HEK293 (cell line): ENCODE data around the gene MAPKAP1.

Experiments used
- CTCF ChIP-seq: fragments of 450-650 bp; formaldehyde crosslinking; IDR thresholded peaks from 2 replicates; pipeline ENCODE4 v1.5.1; 2016; ENCODE audit warnings: missing biosample characterization, missing genetic modification characterization
- FEZF1 ChIP-seq: fragments of 450-650 bp; formaldehyde crosslinking; IDR thresholded peaks from 2 replicates; pipeline ENCODE4 v1.5.1; 2016; ENCODE audit warnings: missing biosample characterization, missing genetic modification characterization
- GLI2 ChIP-seq: fragments of 450-650 bp; formaldehyde crosslinking; IDR thresholded peaks from 2 replicates; pipeline ENCODE4; 2017; ENCODE audit warnings: missing biosample characterization, missing genetic modification characterization, low read depth, borderline replicate concordance
- PRDM10 ChIP-seq: fragments of 450-650 bp; formaldehyde crosslinking; IDR thresholded peaks from 2 replicates; pipeline ENCODE4 v1.5.1; 2016; ENCODE audit warnings: missing biosample characterization, missing genetic modification characterization
- RBAK ChIP-seq: fragments of 450-650 bp; formaldehyde crosslinking; IDR thresholded peaks from 2 replicates; pipeline ENCODE4 v1.5.1; 2016; ENCODE audit warnings: missing biosample characterization, missing genetic modification characterization
- TCF7L2 ChIP-seq: IDR thresholded peaks from 2 replicates; pipeline ENCODE4 v1.6.1; 2011; ENCODE audit warnings: low read depth, mild to moderate bottlenecking, inconsistent platforms, low read length, moderate library complexity, borderline replicate concordance
- ZBTB11 ChIP-seq: fragments of 450-650 bp; formaldehyde crosslinking; conservative IDR thresholded peaks from 2 replicates; pipeline ENCODE4 v1.5.1; 2016; ENCODE audit warnings: low read depth, missing biosample characterization, missing genetic modification characterization
- ZBTB49 ChIP-seq: fragments of 450-650 bp; formaldehyde crosslinking; IDR thresholded peaks from 2 replicates; pipeline ENCODE4 v1.5.1; 2016; ENCODE audit warnings: missing biosample characterization, missing genetic modification characterization, low read depth
- ZNF121 ChIP-seq: fragments of 450-650 bp; formaldehyde crosslinking; IDR thresholded peaks from 2 replicates; pipeline ENCODE4 v1.5.1; 2016; ENCODE audit warnings: missing biosample characterization, missing genetic modification characterization
- ZNF175 ChIP-seq: fragments of 450-650 bp; formaldehyde crosslinking; IDR thresholded peaks from 2 replicates; pipeline ENCODE4 v1.5.1; 2016; ENCODE audit warnings: missing biosample characterization, missing genetic modification characterization
- ZNF18 ChIP-seq: fragments of 450-650 bp; formaldehyde crosslinking; IDR thresholded peaks from 2 replicates; pipeline ENCODE4 v1.5.1; 2016; ENCODE audit warnings: missing biosample characterization, missing genetic modification characterization
- ZNF341 ChIP-seq: fragments of 450-650 bp; formaldehyde crosslinking; IDR thresholded peaks from 2 replicates; pipeline ENCODE4; 2016; ENCODE audit warnings: low read depth, missing biosample characterization, missing genetic modification characterization
- ZNF37A ChIP-seq: fragments of 450-650 bp; IDR thresholded peaks from 2 replicates; pipeline ENCODE4 v1.5.1; 2018; ENCODE audit warnings: missing biosample characterization, missing genetic modification characterization
- ZNF416 ChIP-seq: fragments of 450-650 bp; formaldehyde crosslinking; IDR thresholded peaks from 2 replicates; pipeline ENCODE4 v1.5.1; 2016; ENCODE audit warnings: missing biosample characterization, missing genetic modification characterization
- ZNF423 ChIP-seq: fragments of 450-650 bp; formaldehyde crosslinking; IDR thresholded peaks from 2 replicates; pipeline ENCODE4 v1.5.1; 2016; ENCODE audit warnings: missing biosample characterization, missing genetic modification characterization
- ZNF513 ChIP-seq: fragments of 450-650 bp; IDR thresholded peaks from 2 replicates; pipeline ENCODE4 v1.5.1; 2018; ENCODE audit warnings: missing biosample characterization, missing genetic modification characterization
- ZNF529 ChIP-seq: fragments of 450-650 bp; formaldehyde crosslinking; IDR thresholded peaks from 2 replicates; pipeline ENCODE4 v1.5.1; 2017; ENCODE audit warnings: missing genetic modification characterization, missing biosample characterization; ENCODE audit not compliant: insufficient replicate concordance
- ZNF600 ChIP-seq: fragments of 450-650 bp; formaldehyde crosslinking; IDR thresholded peaks from 2 replicates; pipeline ENCODE4 v1.5.1; 2016; ENCODE audit warnings: missing biosample characterization, missing genetic modification characterization
- ZNF654 ChIP-seq: fragments of 450-650 bp; formaldehyde crosslinking; IDR thresholded peaks from 2 replicates; pipeline ENCODE4 v1.5.1; 2016; ENCODE audit warnings: low read depth, missing biosample characterization, missing genetic modification characterization
- ZNF777 ChIP-seq: fragments of 450-650 bp; formaldehyde crosslinking; IDR thresholded peaks from 2 replicates; pipeline ENCODE4 v1.5.1; 2017; ENCODE audit warnings: missing biosample characterization, missing genetic modification characterization, borderline replicate concordance
- ZSCAN16 ChIP-seq: fragments of 450-650 bp; formaldehyde crosslinking; IDR thresholded peaks from 2 replicates; pipeline ENCODE4 v1.5.1; 2016; ENCODE audit warnings: missing biosample characterization, missing genetic modification characterization
- ZSCAN4 ChIP-seq: fragments of 450-650 bp; formaldehyde crosslinking; IDR thresholded peaks from 2 replicates; pipeline ENCODE4 v1.5.1; 2017; ENCODE audit warnings: missing biosample characterization, missing genetic modification characterization

The MAPKAP1 gene

GRCh38 chr9:125407974-125408900 lies 298.8 kb downstream of the MAPKAP1 start (continued):
- peak; percentile 2; the same call in 1 of the 2 replicates for TF ChIP-seq ZNF341
- no peak for TF ChIP-seq RBAK (tag by site-specific recombination)
- TF ChIP-seq ZNF37A (tag by site-specific recombination): no peak; the same call in 1 of the 2 replicates
- no peak for TF ChIP-seq ZNF175 (tag by site-specific recombination)
- TF ChIP-seq ZSCAN4: no peak
- peak; percentile 43; the same call in 1 of the 2 replicates for TF ChIP-seq ZNF777 (tag by site-specific recombination)
- no peak for TF ChIP-seq FEZF1
- peak; percentile 35; the same call in 1 of the 2 replicates for TF ChIP-seq ZSCAN16 (tag by site-specific recombination)
- TF ChIP-seq CTCF: peak; percentile 90
- TF ChIP-seq ZBTB11 (tag by site-specific recombination): peak; percentile 17; the same call in 1 of the 2 replicates
- peak; percentile 88 for TF ChIP-seq ZNF18 (tag by site-specific recombination)
- no peak for TF ChIP-seq GLI2 (tag by site-specific recombination)
- no peak for TF ChIP-seq ZNF416 (tag by site-specific recombination)
- TF ChIP-seq ZNF423 (tag by site-specific recombination): 0 out of 2 replicates have a peak, but pooled peaks have one; percentile 38
- TF ChIP-seq ZNF654 (tag by site-specific recombination): peak; percentile 86
- no peak for TF ChIP-seq ZNF121 (tag by site-specific recombination)
- no peak for TF ChIP-seq ZNF529
- TF ChIP-seq PRDM10 (tag by site-specific recombination): peak; percentile 63; the same call in 1 of the 2 replicates
- TF ChIP-seq ZNF513: no peak
- TF ChIP-seq ZBTB49 (tag by site-specific recombination): no peak
- no peak for TF ChIP-seq ZNF600 (tag by site-specific recombination)
- TF ChIP-seq TCF7L2: no peak
